GM19452 (cell line): ENCODE measurements around the gene OPRM1.
"Not testable (repeated sequence)": the region's sequence is repeated elsewhere in the genome, so short reads cannot be mapped to it uniquely, and the experiment has no call there.

Experiments used
- ATAC-seq: cut with Tn5 transposase; IDR thresholded peaks from one replicate; pipeline ENCODE4 v1.9.1; 2021; ENCODE audit not compliant: unreplicated experiment

OPRM1 gene

GRCh38 chr6:154039231-154039842 lies at the start of gene OPRM1:
Gene OPRM1 (plus strand): TSS chr6:154039240. CDS start chr6:154039545, 305 bp downstream.
- no peak for ATAC-seq

DNA sequence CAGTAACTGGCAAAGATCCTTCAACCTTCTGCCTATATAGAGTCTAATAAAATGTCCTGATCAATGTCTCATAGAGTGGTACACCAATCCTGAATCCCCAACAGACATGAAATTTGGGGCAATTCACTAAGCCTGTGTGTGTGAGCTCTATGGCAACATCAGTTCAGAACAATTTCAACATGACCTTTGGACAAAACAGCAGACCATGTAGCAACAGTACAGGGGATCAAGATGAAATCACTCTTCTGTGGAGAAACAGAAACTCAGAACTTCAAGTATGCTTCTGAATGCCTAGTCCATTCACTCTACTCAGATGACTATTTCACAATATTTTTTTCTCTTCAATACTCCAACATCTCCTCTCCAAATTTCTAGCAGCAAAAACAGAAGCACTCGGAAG lies 49.1 kb upstream of the OPRM1 start:
- no peak for ATAC-seq

DNA sequence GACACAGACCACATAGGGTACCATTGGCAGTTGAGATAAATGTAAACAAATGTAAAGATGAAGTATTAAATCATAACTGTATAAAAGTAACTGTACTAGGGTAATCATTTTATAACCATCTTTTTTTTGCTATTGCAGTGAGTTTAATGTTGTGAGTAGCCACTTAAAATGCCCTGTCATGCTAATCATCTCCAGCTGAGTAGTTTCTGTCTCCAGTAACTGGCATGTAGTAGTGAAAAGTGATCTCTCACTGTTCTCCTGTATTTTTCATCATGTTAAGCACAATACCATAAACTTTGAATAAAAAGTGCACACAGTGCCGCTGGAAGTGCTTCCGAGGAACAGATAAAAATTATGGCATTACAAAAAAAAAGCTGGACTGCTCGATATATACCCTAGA lies 45.0 kb upstream of the OPRM1 start:
- no peak for ATAC-seq

GRCh38 chr6:153994811-153995210 lies 44.2 kb upstream of the OPRM1 start:
- no peak for ATAC-seq

DNA sequence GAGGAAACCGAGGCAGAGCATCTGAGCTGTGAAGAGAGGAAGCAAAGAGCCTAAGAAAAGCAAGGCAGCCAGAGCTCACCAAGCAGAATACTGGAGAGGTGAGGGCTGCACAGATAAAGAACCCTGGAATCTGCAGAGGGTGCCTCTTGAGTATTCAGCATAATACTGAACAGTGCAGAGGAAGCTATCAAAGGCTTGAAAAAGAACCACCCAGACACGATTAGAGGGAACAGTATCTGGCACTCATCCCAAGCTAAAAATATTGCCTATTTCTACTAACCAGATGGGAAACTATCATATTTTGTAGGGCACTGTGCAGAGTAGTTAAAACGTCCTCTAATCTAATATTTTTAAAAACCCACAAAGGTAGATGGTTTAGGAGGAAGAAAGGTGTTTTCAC lies 41.8 kb upstream of the OPRM1 start:
- no peak for ATAC-seq

DNA sequence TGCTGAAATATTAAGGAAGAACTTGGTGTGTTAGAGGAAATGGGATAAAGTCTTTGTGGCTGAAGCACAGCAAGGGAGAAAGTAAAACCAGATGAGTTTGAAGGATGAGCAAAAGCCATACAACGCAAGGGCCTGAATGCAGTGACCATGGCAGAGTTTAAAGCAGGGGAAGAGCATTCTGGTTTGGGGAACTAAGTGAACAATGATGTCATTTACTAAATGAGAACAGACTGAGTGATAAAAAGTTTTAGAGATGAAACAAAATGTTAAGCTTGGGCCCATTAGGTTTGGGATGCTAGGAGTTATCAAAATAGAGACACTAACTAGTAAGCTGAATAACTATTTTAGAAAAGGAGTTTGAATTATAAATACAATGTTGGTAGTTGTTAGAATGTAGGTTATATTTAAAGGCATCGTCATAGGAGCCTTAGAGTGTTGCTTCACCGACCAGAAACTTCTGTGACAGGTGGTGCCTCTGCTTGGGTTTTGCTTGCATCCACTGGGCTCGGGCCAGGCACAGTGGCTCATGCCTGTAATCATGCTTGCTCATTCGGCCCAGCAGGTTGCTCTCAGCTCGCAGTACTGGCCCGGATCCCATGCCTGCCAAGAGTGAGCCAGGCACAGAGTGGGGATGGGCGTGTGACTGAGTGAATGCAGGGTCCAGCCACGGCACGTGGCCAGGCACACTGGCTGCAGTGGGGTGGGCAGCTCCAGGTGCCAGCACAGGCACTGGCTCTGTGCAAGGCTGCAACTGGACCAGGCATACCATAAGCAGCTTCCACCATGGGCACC lies 37.4 kb upstream of the OPRM1 start:
- no peak for ATAC-seq

GRCh38 chr6:154002894-154003293 lies 36.1 kb upstream of the OPRM1 start:
- no peak for ATAC-seq

DNA sequence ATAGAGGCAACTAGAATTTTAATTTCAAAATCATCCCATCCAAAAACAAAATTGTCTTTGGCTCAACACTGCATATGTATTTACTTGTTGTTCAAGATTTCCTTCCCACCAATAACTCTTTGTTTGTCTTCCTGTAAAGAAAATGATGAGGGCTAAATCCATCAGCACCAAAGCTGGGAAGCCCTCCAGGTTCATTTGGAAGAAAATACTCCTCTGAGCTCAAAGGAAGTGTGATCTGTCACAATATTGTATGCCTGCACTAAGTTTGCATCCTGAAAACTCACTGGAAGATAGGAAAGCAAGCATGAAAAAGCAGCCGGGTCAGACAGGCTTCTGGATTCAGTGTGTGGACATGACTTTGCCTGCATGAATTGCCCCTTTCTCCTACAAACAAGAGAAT lies 28.7 kb upstream of the OPRM1 start:
- no peak for ATAC-seq

DNA sequence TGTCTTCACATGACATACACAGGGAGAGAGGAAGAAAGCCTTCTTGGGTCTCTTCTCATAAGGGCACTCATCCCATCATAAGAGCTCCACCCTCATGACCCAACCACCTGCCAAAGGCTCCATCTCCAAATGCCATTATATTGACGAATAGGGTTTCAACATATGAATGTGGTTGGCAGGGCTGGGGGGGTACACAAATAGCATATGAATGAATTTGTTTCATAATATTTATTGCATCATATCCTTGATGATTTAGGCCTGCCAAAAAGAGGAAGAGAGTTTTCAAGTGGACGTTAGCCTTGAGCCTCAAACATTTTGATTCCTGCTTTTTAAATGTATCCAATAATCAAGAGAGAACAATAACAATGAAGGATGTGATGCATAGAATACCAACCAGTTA lies 26.2 kb upstream of the OPRM1 start:
- ATAC-seq, result no peak

- no peak for ATAC-seq
Measured at GRCh38 chr6:154017786-154018185, 21.3 kb upstream of the OPRM1 start.

GRCh38 chr6:154030646-154031045 lies 8.4 kb upstream of the OPRM1 start:
- no peak for ATAC-seq

DNA sequence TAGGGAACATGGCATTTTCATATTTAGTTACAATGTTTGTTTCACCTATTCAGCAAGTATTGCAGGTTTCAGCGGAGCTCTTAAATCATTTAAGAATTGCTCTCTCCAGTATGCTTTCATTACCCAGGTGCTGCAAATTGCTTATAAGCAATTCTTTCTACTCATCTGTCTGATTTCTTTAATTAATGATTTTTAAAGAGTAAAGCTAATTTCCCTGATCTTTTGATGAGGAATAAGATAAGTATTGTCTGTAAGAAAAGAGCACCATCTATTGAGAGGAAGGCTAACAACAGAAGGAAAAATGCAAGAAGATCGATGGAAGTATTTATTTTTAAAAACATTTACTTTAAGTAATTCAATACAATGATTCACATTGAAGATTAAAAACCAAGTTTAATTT lies 2.0 kb downstream of the OPRM1 start:
- no peak for ATAC-seq

DNA sequence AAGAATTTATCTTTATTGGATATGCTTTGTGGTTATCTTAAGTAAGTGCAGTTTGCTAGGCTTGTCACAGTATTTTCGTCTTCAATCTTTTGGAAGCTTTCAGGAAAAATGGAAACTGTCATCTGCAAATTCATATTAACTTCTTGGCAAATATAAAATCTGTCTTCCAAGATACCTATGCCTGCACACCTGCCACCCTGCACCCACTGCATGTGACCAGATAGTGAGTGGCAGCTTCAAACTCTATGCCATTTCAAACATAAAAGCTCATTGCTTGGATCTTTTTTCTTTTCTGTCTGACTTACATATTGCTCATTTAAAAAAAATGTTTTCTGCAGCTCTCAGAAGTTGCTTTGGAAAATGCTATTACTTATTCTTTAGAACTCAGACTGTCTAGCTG lies 14.1 kb downstream of the OPRM1 start:
- ATAC-seq, result no peak

DNA sequence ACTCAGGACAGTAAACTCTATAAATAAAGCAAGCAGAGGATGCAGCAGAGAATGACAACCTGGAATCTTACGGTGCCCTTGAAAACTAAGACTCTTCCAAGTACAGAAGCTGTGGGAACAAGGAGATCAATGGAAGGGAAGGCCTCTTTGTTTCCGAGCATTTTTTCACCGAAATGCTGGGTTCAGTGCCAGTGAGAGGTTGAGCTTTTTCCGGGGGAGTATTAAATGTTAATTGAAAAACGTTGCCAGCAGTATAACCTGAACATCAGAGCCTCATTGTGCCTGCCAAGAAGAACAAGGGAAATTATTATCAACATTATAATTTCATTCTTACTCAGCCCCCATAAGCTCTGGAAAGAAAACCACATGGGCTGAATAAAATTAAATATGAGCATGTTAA lies 17.5 kb downstream of the OPRM1 start:
- no peak for ATAC-seq

GRCh38 chr6:154057098-154057497 lies 18.1 kb downstream of the OPRM1 start:
- ATAC-seq, result no peak

GRCh38 chr6:154058963-154059680 lies 20.1 kb downstream of the OPRM1 start:
- no peak for ATAC-seq

GRCh38 chr6:154060076-154060475 lies 21.0 kb downstream of the OPRM1 start:
- ATAC-seq, result no peak

- ATAC-seq, result no peak
Measured at GRCh38 chr6:154070041-154070440, 31.0 kb downstream of the OPRM1 start.

- ATAC-seq, result no peak
Measured at GRCh38 chr6:154070657-154071056, 31.6 kb downstream of the OPRM1 start.

DNA sequence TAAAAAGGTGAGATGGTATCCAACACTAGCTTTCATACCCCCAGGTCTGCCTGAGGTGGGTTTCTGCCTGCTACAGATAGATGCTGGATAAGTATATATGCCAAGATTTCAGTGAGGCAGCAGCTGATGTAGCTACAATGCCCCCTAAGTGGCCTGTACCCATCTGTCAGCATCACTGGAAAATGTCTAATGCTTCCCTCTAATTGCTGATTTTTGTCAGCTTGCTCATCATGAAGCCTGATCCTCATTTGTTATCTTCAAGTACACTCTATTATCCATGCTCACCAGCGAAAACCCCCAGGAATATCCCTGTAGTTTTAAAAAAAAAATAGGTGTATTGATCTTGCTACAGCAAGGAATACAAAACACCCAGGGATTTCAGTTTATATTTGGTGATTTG lies 32.2 kb downstream of the OPRM1 start:
- no peak for ATAC-seq

DNA sequence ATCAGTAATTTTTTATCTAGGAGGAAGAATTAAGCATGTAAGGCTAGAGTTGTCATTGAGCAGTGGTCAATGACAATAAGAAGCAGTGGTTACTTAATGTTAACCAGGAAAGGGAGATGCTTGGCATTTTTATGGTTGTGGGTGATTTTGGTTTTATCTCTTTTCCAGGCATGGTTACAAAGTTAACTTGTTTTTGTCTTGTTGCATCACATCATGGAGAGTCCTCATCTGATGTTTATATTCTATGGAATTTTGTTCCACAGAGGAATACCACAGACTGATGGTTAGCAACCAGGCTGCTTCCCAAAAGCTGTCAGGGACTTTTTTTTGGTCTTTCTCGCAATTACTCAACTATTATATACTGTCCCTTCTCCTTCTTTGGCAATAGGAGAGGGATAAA lies 32.7 kb downstream of the OPRM1 start:
- ATAC-seq, result no peak

DNA sequence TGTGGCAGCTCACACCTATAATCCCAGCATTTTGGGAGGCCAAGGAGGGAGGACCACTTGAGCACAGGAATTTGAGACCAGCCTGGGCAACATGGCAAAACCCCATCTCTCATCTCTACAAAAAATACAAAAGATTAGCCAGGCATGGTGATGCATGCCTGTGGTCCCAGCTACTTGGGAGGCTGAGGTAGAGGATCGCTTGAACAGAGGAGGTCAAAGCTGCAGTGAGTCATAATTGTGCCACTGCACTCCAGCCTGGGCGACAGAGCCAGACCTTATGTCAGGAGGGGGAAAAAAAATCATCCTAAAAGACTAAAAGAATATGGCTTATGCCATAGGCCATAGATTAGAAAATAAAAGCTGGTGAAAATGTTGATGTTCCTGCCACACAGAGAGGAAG lies 39.6 kb downstream of the OPRM1 start:
- ATAC-seq, result not testable (repeated sequence)
